Bronchial epithelial cell (primary cell): Measurements from ENCODE around the gene ACIN1. TPM values are rescaled to one million over a fixed set of nuclear protein-coding genes. Genes with fewer than 3 reads are reported as not detected.

Experiments
- DNase-seq: peaks from one replicate; pipeline ENCODE4 v3.0.0-alpha.2; 2010; ENCODE audit warnings: low read depth
- FAIRE-seq: peaks from 2 replicates; lab custom pipeline; 2011; peaks lifted over from hg19 to GRCh38; lab: Jason Lieb, UNC
- H3K27me3 ChIP-seq: 2 replicates; pipeline ENCODE4 v1.5.1; 2011; ENCODE audit warnings: low read length; ENCODE audit not compliant: control insufficient read depth, insufficient read depth
- H3K36me3 ChIP-seq: 2 replicates; pipeline ENCODE4 v1.5.1; 2011; ENCODE audit warnings: low read length; ENCODE audit not compliant: control insufficient read depth, insufficient read depth
- H3K4me3 ChIP-seq: 2 replicates; pipeline ENCODE4 v1.5.1; 2011; ENCODE audit warnings: mild to moderate bottlenecking, low read depth, low read length, control low read depth
- total RNA-seq: library from RNA; depleted of rRNA; stranded (reverse); fragments of >200 nt; gene quantifications from 2 replicates; pipeline ENCODE4 v1.2.1, GENCODE V29; 2014
- TF ChIP-seq, protein P1 (sequence below): IDR thresholded peaks from 2 replicates; pipeline ENCODE4 v1.5.1; 2011; ENCODE audit warnings: mild to moderate bottlenecking, moderate library complexity, low read length, control low read depth, inconsistent platforms; ENCODE audit not compliant: insufficient read depth, severe bottlenecking

Gene ACIN1
- total RNA-seq, 1 donor from 2014 or later = 45.5 TPM

DNA sequence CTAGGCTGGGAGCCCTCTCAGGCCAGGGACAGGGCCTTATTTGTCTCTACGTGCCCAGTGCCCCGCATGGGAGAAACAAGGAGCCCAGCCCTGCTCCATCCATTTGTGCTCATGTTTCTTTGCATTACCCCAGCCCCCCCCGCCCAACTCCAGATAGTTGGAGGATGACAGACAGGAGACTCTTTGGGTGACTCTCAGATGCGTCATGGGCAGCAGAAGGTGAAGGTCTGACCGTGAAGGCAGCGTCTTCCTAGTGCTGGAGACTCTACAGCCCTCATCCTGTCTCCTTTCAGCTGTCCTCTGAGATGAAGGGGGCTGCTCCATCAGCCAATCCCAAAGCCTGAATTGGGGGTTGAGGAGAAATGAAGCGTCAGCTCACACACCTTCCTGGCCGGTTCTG lies 53.2 kb downstream of the ACIN1 start:
- Histone ChIP-seq H3K36me3 (no peaks in the 10 kb centered on the region), H3K27me3 (no peaks in the 10 kb centered on the region), H3K4me3 (no peak overlapping the region)
- no peak for FAIRE-seq
- DNase-seq = no peak
- TF ChIP-seq, protein P1, sequence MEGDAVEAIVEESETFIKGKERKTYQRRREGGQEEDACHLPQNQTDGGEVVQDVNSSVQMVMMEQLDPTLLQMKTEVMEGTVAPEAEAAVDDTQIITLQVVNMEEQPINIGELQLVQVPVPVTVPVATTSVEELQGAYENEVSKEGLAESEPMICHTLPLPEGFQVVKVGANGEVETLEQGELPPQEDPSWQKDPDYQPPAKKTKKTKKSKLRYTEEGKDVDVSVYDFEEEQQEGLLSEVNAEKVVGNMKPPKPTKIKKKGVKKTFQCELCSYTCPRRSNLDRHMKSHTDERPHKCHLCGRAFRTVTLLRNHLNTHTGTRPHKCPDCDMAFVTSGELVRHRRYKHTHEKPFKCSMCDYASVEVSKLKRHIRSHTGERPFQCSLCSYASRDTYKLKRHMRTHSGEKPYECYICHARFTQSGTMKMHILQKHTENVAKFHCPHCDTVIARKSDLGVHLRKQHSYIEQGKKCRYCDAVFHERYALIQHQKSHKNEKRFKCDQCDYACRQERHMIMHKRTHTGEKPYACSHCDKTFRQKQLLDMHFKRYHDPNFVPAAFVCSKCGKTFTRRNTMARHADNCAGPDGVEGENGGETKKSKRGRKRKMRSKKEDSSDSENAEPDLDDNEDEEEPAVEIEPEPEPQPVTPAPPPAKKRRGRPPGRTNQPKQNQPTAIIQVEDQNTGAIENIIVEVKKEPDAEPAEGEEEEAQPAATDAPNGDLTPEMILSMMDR = no peak

DNA sequence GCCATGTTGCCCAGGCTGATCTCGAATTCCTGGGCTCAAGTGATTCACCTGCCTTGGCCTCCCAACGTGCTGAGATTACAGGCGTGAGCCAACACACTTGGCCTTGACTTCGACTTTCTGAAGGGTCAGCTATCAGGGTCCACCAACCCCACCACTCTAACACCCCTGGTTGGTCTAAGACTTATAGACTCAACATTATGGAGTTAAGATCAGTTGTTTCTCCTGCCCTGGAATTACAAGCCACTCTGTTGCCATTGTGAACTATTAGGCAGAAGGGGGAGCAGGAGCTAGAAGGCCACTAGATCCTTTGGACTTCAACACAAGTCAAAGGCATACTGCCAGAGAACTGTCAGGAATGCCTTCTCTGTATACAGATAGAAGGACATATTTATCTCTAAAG lies 54.8 kb downstream of the ACIN1 start:
- Histone ChIP-seq H3K27me3 (no peaks in the 10 kb centered on the region), H3K36me3 (no peaks in the 10 kb centered on the region), H3K4me3 (no peak overlapping the region)
- DNase-seq (no peak), FAIRE-seq (no peak)
- TF ChIP-seq, protein P1 = no peak

DNA sequence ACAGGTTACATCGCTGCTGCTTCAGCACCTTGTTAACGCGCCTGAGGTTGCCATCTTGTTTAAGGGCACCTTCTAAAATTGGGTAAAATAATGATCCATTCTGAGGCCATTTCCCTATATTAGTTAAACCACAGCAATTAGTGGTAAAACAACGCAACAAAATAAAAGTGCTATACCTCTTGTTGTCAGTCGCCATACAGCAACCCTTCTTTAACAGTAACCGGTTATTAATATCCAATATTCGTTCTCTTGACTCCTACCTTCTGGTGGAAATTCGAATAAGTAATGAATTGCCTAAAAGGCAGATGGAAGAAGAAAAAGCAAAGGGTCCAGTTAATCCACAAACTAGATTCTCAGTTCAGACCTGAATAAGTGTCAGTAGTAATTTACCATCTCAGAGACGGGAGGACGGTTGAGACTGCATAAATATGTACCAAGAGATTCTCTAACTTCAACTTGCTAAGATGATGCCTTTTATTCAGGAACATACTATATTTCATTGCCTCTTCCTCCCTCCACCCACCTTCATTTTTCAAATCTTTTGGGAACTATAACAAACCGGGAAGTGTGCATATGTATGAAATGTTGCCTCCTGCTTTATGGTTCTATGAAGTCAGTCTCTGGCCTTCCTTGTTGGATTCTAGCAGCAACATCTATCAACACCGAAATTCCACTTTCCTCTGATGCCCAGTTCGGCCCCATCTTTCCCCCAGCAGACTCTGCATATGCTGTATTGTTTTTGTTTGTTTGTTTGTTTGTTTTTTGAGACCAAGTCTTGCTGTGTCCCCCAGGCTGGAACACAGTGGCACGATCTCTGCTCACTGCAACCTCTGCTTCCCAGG lies 59.4 kb downstream of the ACIN1 start:
- FAIRE-seq (no peak), DNase-seq (no peak)
- no peaks in the 10 kb centered on the region for H3K27me3 ChIP-seq
- peaks cover 11% of the 10 kb centered on the region for H3K36me3 ChIP-seq
- TF ChIP-seq, protein P1 = no peak
- peak overlapping the region; percentile 60 for H3K4me3 ChIP-seq

DNA sequence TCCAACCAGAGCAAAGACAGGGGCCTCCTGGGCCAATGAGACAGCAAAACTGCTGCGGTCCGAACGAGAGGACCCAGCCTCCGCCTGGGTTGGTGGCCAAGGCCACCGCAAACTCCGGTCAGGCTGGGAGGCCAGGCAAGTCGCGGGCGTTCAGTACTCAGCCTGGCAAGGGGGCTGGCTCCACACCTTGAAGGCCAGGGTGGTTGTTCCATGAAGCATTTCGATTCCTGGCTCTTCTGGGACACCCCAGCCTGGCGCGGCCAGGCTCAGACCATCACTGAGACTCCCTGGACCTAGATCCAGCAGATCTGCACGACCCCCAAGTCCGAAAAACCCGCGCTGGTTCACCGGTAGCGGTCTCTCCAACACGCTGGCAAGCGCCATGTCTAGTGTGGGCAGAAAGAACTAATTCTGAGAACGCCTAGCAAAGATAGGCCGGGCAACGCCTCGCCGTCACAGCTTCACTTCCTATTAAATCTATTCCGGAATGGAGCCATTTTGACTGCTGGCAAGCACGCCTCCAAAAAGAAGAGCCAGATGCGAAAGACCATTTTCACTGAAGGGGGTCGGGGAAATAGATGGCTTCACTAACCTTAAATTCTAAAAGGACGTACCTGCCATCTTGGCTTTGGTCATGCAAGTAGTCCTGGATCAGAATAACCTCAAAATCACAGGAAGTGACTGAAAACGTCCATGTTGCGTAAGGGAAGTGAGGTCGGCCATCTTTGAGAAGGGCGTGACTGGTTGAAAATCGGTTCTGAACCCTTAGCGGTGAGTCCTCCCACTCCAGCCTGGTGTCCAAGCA lies 60.2 kb downstream of the ACIN1 start, which contains the start of gene PSMB5:
TSS of gene PSMB5 (minus strand) at position 403 of the 805 bp plus-strand sequence. CDS start at position 384, 19 bp downstream.
- DNase-seq (peak; percentile 95), FAIRE-seq (peak; percentile 86)
- Histone ChIP-seq H3K36me3 (peaks cover 12% of the 10 kb centered on the region), H3K27me3 (no peaks in the 10 kb centered on the region), H3K4me3 (peak within 1 kb of the TSS; percentile 60)
- TF ChIP-seq, protein P1 = no peak

DNA sequence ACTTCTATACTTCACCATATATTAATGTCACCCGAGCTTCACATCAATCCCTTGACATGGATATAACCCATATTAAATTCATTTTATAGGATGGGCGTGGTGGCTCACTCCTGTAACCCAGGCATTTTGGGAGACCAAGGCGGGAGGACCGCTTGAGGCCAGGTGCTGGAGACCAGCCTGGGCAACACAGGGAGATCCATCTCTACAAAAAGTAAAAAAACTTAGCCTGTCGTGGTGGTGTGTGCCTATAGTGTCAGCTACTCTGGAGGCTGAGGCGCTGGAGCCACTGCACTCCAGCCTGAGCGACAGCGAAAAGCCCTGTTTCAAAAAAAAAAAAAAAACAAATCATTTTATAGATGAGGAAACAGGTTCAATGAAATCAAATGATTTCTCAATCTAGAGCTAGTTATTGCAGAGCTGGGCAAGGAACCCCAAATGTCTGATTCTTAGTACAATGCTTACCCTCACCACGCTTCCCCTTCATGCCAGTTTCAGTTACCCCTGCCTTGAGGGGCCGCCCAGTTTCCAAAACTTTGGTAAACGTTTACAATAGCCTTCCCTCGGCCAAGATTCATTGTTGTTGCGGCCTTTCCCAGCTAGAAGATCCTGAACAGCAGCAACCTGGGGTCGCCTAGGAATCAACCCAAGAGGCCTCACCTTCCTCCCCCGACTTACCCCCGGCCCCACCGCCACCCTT lies 61.0 kb downstream of the ACIN1 start:
- no peak for FAIRE-seq
- DNase-seq = no peak
- peaks cover 16% of the 10 kb centered on the region for H3K36me3 ChIP-seq
- TF ChIP-seq, protein P1 = no peak
- H3K27me3 ChIP-seq = no peaks in the 10 kb centered on the region
- peak overlapping the region; percentile 60 for H3K4me3 ChIP-seq
